HepG2 (cell line): ENCODE data around the gene HOXD12. TPM values are rescaled to one million over a fixed set of nuclear protein-coding genes. Genes with fewer than 3 reads are reported as not detected.
A peak's percentile ranks its signal among the peaks of the same experiment; 100 is the strongest.

Experiments used
- DZIP1 ChIP-seq: sonication (generic); formaldehyde crosslinking; IDR thresholded peaks from 2 replicates; pipeline ENCODE4 v1.5.0; 2020; ENCODE audit warnings: mild to moderate bottlenecking, missing genetic modification reagents
- KLF12 ChIP-seq: sonication (generic); formaldehyde crosslinking; IDR thresholded peaks from 2 replicates; pipeline ENCODE4 v1.4.0; 2020; ENCODE audit warnings: missing genetic modification reagents, borderline replicate concordance
- MAFK ChIP-seq, 2 experiments: IDR thresholded peaks in 1 of 2; conservative IDR thresholded peaks in 1 of 2; 2 replicates each; pipeline ENCODE4 v1.6.1; 2011; ENCODE audit warnings: improper control_type of control experiment in 2 of 2, low read length in 2 of 2
- MAZ ChIP-seq, 2 experiments: sonication (generic) in 1 of 2; formaldehyde crosslinking in 1 of 2; IDR thresholded peaks; 2 replicates each; pipeline versions ENCODE4 v1.5.0 to v1.6.1; 2012 to 2020; ENCODE audit warnings: low read depth in 2 of 2, mild to moderate bottlenecking in 2 of 2, borderline replicate concordance in 1 of 2, improper control_type of control experiment in 1 of 2, low read length in 1 of 2, missing genetic modification reagents in 1 of 2, moderate library complexity in 1 of 2
- NR2C2 ChIP-seq: sonication (generic); formaldehyde crosslinking; IDR thresholded peaks from 2 replicates; pipeline ENCODE4 v1.4.0; 2020; ENCODE audit warnings: missing genetic modification reagents, mild to moderate bottlenecking, moderate library complexity, borderline replicate concordance
- POLR2AphosphoS5 ChIP-seq: IDR thresholded peaks from 2 replicates; pipeline ENCODE4 v1.6.1; 2012; ENCODE audit warnings: low read depth, low read length
- STAG1 ChIP-seq: sonication (generic); formaldehyde crosslinking; IDR thresholded peaks from 2 replicates; pipeline ENCODE4 v1.4.0; 2020; ENCODE audit warnings: missing genetic modification reagents
- ZBTB10 ChIP-seq: sonication (generic); formaldehyde crosslinking; IDR thresholded peaks from 2 replicates; pipeline ENCODE4 v1.4.0; 2020; ENCODE audit warnings: missing genetic modification reagents, borderline replicate concordance
- ZBTB26 ChIP-seq: IDR thresholded peaks from 2 replicates; pipeline ENCODE4 v1.6.1; 2016; ENCODE audit warnings: missing compliant biosample characterization, missing genetic modification reagents, borderline replicate concordance
- ZNF407 ChIP-seq: sonication (generic); formaldehyde crosslinking; IDR thresholded peaks from one replicate; pipeline ENCODE4 v1.5.1; 2020; ENCODE audit warnings: mild to moderate bottlenecking, missing genetic modification reagents; ENCODE audit errors: not compliant biosample characterization
- ZNF589 ChIP-seq: sonication (generic); formaldehyde crosslinking; conservative IDR thresholded peaks from 2 replicates; pipeline ENCODE4 v1.8.0; 2022; ENCODE audit warnings: mild to moderate bottlenecking, moderate library complexity, missing genetic modification reagents
- polyA plus RNA-seq, 8 experiments: library from polyadenylated mRNA; depleted of rRNA in 3 of 8; stranded (reverse) in 7 of 8; unstranded in 1 of 8; fragments of >200 nt; fragmentation: Illumina TruSeq in 4 of 8; extraction: Trizol in 4 of 8; gene quantifications; 2 replicates each; pipeline versions ENCODE4 v1.2.1 to v1.2.3, GENCODE V29; 2011 to 2016; ENCODE audit warnings: low read depth in 4 of 8, missing spikeins in 1 of 8, mixed read lengths in 1 of 8; ENCODE audit not compliant: insufficient read depth in 1 of 8
- total RNA-seq, 5 experiments: library from RNA; depleted of rRNA; stranded (reverse); fragments of >200 nt; fragmentation: Illumina TruSeq; extraction: Trizol; gene quantifications; 2 replicates each; pipeline ENCODE4 v1.2.3, GENCODE V29; 2016; ENCODE audit warnings: low read depth in 1 of 5

The HOXD12 gene
- total and polyA plus RNA-seq, 2 of the 13 experiments (the other 11 are each of a cell fraction or from before 2014, with no cell fraction given): not detected

- no peak for TF ChIP-seq KLF12 (CRISPR knock-in tag)
- peak; percentile 99 for TF ChIP-seq STAG1
- peak; percentile 57; the same call in 1 of the 2 replicates for TF ChIP-seq ZBTB10 (CRISPR knock-in tag)
- TF ChIP-seq POLR2AphosphoS5: no peak
- peak; percentile 95 for TF ChIP-seq ZNF407 (CRISPR knock-in tag)
- TF ChIP-seq ZNF589 (CRISPR knock-in tag): no peak
- TF ChIP-seq NR2C2: peak; percentile 49; the same call in 1 of the 2 replicates
- peak; percentile 89 for TF ChIP-seq MAZ (IDR thresholded peaks at IDR 0.05; ENCODE audit: borderline replicate concordance, low read depth, low read length)
- peak; percentile 96 for TF ChIP-seq MAZ (CRISPR knock-in tag; IDR thresholded peaks at IDR 0.05; ENCODE audit: low read depth)
- TF ChIP-seq MAFK (conservative IDR thresholded peaks at IDR 0.05 in 1 of 2, IDR thresholded peaks at IDR 0.05 in 1 of 2; ENCODE audit: low read length in 2 of 2): no peak
- peak; percentile 86; the same call in 1 of the 2 replicates for TF ChIP-seq DZIP1 (CRISPR knock-in tag)
- TF ChIP-seq ZBTB26 (CRISPR knock-in tag): no peak; the same call in 1 of the 2 replicates
These were observed 41.1 kb downstream of the HOXD12 start (continued) for GRCh38 chr2:176140513-176141317.
